HG03108 (cell line): Measurements from ENCODE around the gene FIBCD1.
"Not testable (repeated sequence)": the region's sequence is repeated elsewhere in the genome, so short reads cannot be mapped to it uniquely, and the experiment has no call there.

ENCODE experiments used
- ATAC-seq: cut with Tn5 transposase; IDR thresholded peaks from one replicate; pipeline ENCODE4 v1.9.1; 2021; ENCODE audit warnings: moderate library complexity; ENCODE audit not compliant: unreplicated experiment

FIBCD1 gene

GRCh38 chr9:130955947-130956621 lies 17.0 kb upstream of the FIBCD1 start:
- no peak for ATAC-seq

- ATAC-seq = not testable (repeated sequence)
Measured at GRCh38 chr9:130954925-130955324, 15.9 kb upstream of the FIBCD1 start.

- ATAC-seq = no peak
Measured at GRCh38 chr9:130954317-130954716, 15.3 kb upstream of the FIBCD1 start.

- ATAC-seq = no peak
Measured at GRCh38 chr9:130952065-130952762, 13.2 kb upstream of the FIBCD1 start.

DNA sequence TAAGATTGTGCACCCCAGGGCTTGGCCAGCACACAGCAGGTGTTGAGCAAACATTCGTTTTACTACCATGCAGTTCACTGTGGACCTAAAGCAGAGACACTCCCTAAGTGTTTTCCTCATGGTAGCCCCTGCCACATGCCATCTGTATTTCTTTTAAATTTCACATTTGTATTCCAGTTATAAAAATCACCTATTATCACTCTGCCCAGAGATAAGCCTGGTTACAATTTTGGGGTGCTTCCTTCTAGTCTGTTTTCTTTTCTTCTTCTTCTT lies 10.9 kb upstream of the FIBCD1 start:
- no peak for ATAC-seq

- ATAC-seq = no peak
Measured at GRCh38 chr9:130949188-130950038, 10.4 kb upstream of the FIBCD1 start.

DNA sequence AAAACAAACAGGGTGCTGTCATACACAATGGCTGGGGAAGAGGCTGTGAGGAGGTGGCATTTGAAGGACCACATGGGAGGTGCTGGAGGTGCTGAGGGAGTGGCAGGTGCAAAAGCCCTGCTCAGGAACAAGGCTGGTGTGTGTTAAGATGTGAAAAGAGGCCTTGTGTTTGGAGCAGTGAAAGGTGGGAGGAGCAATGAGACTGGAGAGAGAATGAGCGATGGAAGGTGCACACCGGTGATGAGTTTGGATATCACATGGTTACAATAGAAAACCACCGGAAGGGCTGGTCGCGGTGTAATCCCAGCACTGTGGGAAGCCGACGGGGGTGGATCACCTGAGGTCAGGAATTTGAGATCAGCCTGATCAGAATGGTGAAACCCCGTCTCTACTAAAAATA lies 9.2 kb upstream of the FIBCD1 start:
- no peak for ATAC-seq

- no peak for ATAC-seq
Measured at GRCh38 chr9:130947618-130948140, 8.6 kb upstream of the FIBCD1 start.

DNA sequence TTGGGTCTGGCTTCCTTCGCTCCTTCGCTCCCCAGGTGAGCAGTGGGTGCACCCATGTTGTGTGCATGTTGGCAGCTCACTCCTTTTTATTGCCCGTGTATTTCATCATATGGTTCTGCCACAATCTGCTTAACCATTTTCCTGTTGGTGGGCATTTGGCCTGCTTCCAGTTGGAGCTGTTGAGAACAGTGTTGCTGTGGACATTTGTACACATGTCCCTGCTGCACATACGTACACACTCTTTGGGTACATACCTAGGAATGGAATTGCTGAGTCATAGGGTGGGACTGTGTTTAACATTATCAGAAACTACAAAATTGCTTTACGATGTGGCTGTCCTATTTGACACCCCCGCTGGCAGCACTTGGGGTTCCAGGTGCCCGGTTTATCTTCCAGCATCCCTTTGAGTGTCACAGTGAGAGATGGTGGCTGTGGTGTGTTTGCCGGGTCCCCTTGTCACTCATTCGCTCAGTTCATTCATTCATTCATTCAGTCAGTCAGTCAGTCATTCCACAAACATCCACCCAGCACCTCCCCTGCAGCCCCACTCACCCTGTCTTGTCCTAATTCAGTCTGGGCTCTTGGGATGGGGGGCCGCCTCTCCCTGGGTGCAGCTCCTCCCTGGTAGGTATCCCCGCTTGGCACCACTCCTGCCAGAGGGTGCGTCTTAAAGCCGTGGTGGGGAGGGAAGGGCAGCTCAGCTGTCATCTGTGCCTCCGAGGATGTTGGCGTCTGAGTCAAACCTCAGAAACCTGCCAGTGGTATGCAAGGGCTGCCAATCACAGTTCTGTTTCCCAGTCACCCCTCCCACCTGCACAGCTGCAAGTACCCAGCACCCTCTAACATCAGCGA lies 7.9 kb upstream of the FIBCD1 start:
- no peak for ATAC-seq

DNA sequence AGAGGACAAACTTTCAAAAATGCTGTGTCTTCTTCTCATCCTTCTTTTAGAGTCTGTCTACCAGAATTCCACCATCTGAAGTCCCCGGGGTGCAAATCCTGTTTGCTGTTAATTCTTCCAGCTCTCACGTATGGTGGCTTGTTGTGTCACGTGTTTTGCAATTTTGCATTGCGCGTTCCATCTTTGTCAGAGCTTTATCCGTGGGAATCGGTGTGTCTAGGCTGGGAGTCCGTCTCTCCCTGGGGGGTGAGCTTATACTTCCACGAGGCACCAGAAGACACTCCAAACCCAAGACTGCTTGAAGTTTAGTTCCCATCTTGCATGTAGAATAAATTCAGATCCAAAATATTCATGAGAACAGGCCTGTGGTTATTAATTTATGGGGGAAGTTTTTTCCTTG lies 6.1 kb upstream of the FIBCD1 start:
- ATAC-seq = no peak

DNA sequence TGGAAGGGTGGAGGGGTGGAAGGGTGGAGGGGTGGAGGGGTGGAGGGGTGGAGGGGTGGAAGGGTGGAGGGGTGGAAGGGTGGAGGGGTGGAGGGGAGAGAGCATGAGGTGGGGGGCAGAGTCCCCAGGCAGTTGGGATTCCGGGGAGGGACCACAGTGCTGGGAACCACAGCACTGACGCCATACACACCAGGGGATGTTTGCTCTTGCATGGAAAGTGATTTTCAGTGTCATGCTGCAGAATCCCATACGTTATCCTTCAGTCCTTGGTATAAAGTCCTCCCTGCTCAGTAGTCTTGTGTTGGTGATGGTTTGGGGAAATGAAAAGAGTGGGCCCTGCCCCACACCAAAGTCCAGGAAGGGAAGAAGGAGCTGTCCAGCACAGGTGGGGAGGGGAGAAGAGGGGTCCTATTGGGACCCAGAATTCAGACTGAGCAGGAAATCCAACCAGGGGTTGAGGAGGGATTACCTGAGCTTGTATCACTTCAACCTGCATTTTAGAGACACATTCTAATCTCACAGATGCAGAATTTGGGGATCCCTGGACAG lies 5.5 kb upstream of the FIBCD1 start:
- ATAC-seq = no peak

DNA sequence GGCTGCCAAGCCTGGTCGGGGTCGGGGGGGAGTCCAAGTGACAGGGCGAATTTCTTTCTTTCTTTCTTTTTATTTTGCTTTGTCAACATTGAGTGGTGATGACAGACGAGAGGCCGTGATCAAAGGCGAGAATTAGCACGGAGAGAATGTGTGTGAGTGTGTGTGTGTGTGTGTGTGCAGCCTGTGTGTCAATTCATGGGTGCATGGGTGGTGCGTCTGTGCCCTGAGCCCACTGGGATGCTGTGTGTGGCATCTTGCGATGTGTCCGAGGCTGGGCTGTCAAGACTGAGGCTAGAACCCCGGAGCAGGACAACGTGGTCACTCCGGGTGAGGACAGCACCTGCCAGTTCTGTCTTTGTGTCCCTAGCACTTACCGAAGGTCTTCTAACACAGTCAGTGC lies 4.7 kb upstream of the FIBCD1 start:
- ATAC-seq = no peak

DNA sequence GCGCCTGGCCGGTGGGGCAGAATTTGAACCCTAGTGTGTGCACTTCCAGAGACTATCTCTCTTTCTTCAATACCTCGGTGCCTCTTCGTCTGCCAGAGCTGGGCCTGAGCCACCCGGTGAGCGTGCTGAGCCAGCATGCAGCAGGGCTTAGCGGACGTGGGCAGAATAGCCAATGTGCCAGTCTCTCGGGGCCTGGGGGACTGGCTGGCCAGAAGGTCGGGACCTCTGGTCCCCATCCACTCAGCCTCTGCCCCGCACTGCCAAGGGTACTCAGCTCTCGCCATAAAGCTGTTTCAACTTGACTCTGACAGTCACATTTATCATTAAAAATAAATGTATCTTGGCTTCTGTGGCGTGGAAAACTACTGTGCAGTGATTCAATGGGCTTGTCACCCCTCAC lies 4.2 kb upstream of the FIBCD1 start:
- no peak for ATAC-seq

- ATAC-seq = no peak
Measured at GRCh38 chr9:130942679-130943078, 3.6 kb upstream of the FIBCD1 start.

- no peak for ATAC-seq
Measured at GRCh38 chr9:130942084-130942483, 3.0 kb upstream of the FIBCD1 start.

DNA sequence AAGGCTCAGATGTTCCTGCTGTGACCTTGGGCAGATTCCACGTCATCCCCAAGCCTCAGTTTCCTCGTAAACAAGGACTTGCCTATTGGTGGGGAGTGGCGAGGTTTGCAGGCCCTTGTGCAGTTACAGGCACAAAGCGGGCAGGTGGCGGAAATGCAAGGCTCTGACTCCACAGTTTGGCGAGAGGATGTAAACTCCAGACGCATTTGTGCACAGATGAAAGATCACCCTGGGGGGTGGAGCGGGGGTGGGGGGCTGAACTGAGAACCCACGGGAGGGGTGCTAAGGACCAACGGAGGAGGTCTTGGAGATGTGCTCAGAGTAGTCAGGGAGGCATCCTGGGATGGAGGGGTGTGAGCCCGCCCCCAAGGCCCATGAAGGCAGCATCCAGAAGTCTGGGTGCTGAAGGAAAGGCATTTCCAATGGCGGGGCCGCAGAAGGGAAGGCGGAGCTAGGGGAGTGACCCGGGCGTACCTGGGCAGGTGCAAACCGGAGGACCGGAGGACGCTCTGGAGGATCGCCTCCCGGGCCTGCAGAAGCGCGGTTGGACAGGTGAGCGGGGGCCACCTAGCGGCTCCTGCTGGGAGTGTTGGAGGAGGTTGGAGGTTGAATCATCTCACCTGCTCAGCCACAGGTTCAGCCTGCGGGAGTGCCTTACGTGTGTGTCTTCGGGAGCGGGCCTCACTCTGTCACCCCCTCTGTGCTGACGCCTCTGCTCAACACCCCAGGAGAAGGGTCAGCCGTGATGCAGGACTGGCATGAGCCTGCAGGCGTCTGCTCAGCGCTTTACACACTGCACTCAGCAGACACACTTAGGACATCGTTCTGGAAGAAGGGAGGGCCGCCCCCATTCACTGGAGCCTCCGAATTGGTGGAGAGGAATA lies 1.9 kb upstream of the FIBCD1 start:
- ATAC-seq = no peak

GRCh38 chr9:130940027-130940549 lies 1.0 kb upstream of the FIBCD1 start:
- ATAC-seq = no peak

- ATAC-seq = no peak
Measured at GRCh38 chr9:130939405-130940026, 469 bp upstream of the FIBCD1 start.

GRCh38 chr9:130938184-130938651 lies 829 bp downstream of the FIBCD1 start:
- no peak for ATAC-seq
